SU-DHL-6 (cell line): Measurements from ENCODE around the gene MAGEC3.
"Not testable (repeated sequence)": the region's sequence is repeated elsewhere in the genome, so short reads cannot be mapped to it uniquely, and the experiment has no call there.

Experiments used
- H2AFZ ChIP-seq: fragments of 200-600 bp; sonication (generic); 2 replicates; pipeline ENCODE4 v1.6.1; 2014; ENCODE audit warnings: low read depth, mild to moderate bottlenecking, moderate library complexity, mixed read lengths, antibody characterized with exemption, low read length; ENCODE audit not compliant: severe bottlenecking
- H3F3A ChIP-seq: fragments of 200-600 bp; shearing (Covaris generic); 2 replicates; pipeline ENCODE4 v1.6.0; 2016; ENCODE audit warnings: antibody characterized with exemption, mild to moderate bottlenecking; ENCODE audit not compliant: insufficient read depth
- H3K27ac ChIP-seq: fragments of 200-600 bp; sonication (generic); 2 replicates; pipeline ENCODE4 v1.5.1; 2016; ENCODE audit warnings: low read depth, mild to moderate bottlenecking, low read length, moderate library complexity, mixed read lengths
- H3K27me3 ChIP-seq: fragments of 200-600 bp; sonication (generic), shearing (Covaris generic); 2 replicates; pipeline ENCODE4 v1.6.0; 2014; ENCODE audit warnings: mild to moderate bottlenecking, low read length
- H3K36me3 ChIP-seq: fragments of 200-600 bp; sonication (generic); 2 replicates; pipeline ENCODE4 v1.6.1; 2014; ENCODE audit warnings: mild to moderate bottlenecking, low read length, mixed read lengths
- H3K4me2 ChIP-seq: fragments of 300-600, 200-600 bp; shearing (Covaris generic), sonication (generic); 2 replicates; pipeline ENCODE4 v1.6.0; 2014; ENCODE audit warnings: low read length, low read depth, mild to moderate bottlenecking; ENCODE audit not compliant: poor library complexity, severe bottlenecking
- H3K4me3 ChIP-seq: fragments of 200-600 bp; sonication (generic); 2 replicates; pipeline ENCODE4 v1.5.1; 2014; ENCODE audit warnings: antibody characterized with exemption, low read length, mild to moderate bottlenecking, mixed read lengths; ENCODE audit not compliant: insufficient read depth, poor library complexity, severe bottlenecking
- H3K79me2 ChIP-seq: fragments of 200-600 bp; sonication (generic); 2 replicates; pipeline ENCODE4 v1.6.1; 2014; ENCODE audit warnings: mild to moderate bottlenecking, low read length, moderate library complexity; ENCODE audit not compliant: insufficient read depth
- H3K9ac ChIP-seq: fragments of 200-600 bp; sonication (generic); 2 replicates; pipeline ENCODE4 v1.7.0; 2014; ENCODE audit warnings: mild to moderate bottlenecking, low read length
- H3K9me2 ChIP-seq: fragments of 200-600 bp; sonication (generic); replicated peaks from 2 replicates; pipeline ENCODE4 v1.6.1; 2014; ENCODE audit warnings: low read length; ENCODE audit not compliant: insufficient read depth
- H3K9me3 ChIP-seq: fragments of 200-600 bp; sonication (generic); 2 replicates; pipeline ENCODE4 v1.6.1; 2014; ENCODE audit warnings: low read length, mixed read lengths; ENCODE audit not compliant: insufficient read depth
- H4K20me1 ChIP-seq: fragments of 200-600 bp; sonication (generic); 2 replicates; pipeline ENCODE4 v1.6.1; 2014; ENCODE audit warnings: low read depth, mild to moderate bottlenecking, antibody characterized with exemption, low read length, moderate library complexity, mixed read lengths
- EZH2phosphoT487 ChIP-seq: fragments of 200-600 bp; sonication (generic), shearing (Covaris generic); conservative IDR thresholded peaks from 2 replicates; pipeline ENCODE4 v1.6.1; 2018; ENCODE audit warnings: mild to moderate bottlenecking, antibody characterized with exemption, low read length, moderate library complexity, mixed read lengths
- TF ChIP-seq, protein P1 (sequence below): fragments of 200-600 bp; sonication (generic); IDR thresholded peaks from one replicate; pipeline ENCODE4 v1.5.1; 2017; ENCODE audit warnings: antibody characterized with exemption, mild to moderate bottlenecking, low read length, moderate library complexity; ENCODE audit not compliant: insufficient read depth, poor library complexity, severe bottlenecking

Gene MAGEC3

DNA sequence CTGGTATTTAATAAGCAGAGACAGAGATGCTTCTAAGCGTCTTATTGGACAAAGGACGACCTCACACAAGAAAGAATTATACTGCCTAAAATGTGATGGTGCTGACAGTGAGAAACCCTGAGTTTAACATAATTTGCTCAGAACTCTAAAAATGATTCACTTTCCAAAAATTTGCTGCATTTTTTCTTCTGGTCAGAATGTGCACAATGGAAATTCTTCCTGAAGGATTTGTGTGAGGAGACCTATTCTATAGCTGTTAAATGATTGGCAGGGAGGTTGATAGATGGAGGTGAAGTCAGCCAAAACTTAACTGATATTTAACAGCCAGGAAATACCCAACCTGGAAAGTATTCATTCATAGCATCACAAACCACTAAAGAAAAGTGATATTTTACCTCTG is 1.7 kb downstream of the MAGEC3 start:
- no peak overlapping the region for H3K4me3 ChIP-seq
- no peaks in the 10 kb centered on the region for H3K79me2 ChIP-seq
- H3K27me3 ChIP-seq = no peaks in the 10 kb centered on the region
- H3K27ac ChIP-seq = no peak overlapping the region
- H3K36me3 ChIP-seq = no peaks in the 10 kb centered on the region
- no peaks in the 10 kb centered on the region for H4K20me1 ChIP-seq
- TF ChIP-seq EZH2phosphoT487 = no peak
- TF ChIP-seq, protein P1, sequence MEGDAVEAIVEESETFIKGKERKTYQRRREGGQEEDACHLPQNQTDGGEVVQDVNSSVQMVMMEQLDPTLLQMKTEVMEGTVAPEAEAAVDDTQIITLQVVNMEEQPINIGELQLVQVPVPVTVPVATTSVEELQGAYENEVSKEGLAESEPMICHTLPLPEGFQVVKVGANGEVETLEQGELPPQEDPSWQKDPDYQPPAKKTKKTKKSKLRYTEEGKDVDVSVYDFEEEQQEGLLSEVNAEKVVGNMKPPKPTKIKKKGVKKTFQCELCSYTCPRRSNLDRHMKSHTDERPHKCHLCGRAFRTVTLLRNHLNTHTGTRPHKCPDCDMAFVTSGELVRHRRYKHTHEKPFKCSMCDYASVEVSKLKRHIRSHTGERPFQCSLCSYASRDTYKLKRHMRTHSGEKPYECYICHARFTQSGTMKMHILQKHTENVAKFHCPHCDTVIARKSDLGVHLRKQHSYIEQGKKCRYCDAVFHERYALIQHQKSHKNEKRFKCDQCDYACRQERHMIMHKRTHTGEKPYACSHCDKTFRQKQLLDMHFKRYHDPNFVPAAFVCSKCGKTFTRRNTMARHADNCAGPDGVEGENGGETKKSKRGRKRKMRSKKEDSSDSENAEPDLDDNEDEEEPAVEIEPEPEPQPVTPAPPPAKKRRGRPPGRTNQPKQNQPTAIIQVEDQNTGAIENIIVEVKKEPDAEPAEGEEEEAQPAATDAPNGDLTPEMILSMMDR = no peak
- no peak overlapping the region for H3K9ac ChIP-seq
- no peaks in the 10 kb centered on the region for H3K9me3 ChIP-seq
- H3K4me2 ChIP-seq = no peak overlapping the region
- H3K9me2 ChIP-seq = no peaks in the 10 kb centered on the region
- no peaks in the 10 kb centered on the region for H3F3A ChIP-seq
- H2AFZ ChIP-seq = no peak overlapping the region

GRCh38 chrX:141857479-141857878 is 19.4 kb downstream of the MAGEC3 start:
- H3K27ac ChIP-seq = no peak overlapping the region
- H3K9me3 ChIP-seq = no peaks in the 10 kb centered on the region
- no peaks in the 10 kb centered on the region for H3K36me3 ChIP-seq
- no peak overlapping the region for H3K4me2 ChIP-seq
- no peak overlapping the region for H3K4me3 ChIP-seq
- TF ChIP-seq, protein P1 = no peak
- TF ChIP-seq EZH2phosphoT487 = no peak
- no peaks in the 10 kb centered on the region for H3K27me3 ChIP-seq
- no peaks in the 10 kb centered on the region for H3K79me2 ChIP-seq
- H3K9ac ChIP-seq = no peak overlapping the region
- H3K9me2 ChIP-seq = no peaks in the 10 kb centered on the region
- H2AFZ ChIP-seq = no peak overlapping the region
- H4K20me1 ChIP-seq = no peaks in the 10 kb centered on the region
- no peaks in the 10 kb centered on the region for H3F3A ChIP-seq

- H3K79me2 ChIP-seq = no peaks in the 10 kb centered on the region
- H3K9me3 ChIP-seq = no peaks in the 10 kb centered on the region
- no peaks in the 10 kb centered on the region for H3F3A ChIP-seq
- no peak overlapping the region for H2AFZ ChIP-seq
- H3K36me3 ChIP-seq = no peaks in the 10 kb centered on the region
- no peaks in the 10 kb centered on the region for H3K9me2 ChIP-seq
- no peaks in the 10 kb centered on the region for H4K20me1 ChIP-seq
- no peak overlapping the region for H3K27ac ChIP-seq
- no peak overlapping the region for H3K9ac ChIP-seq
- no peak overlapping the region for H3K4me3 ChIP-seq
- no peaks in the 10 kb centered on the region for H3K27me3 ChIP-seq
- no peak for TF ChIP-seq EZH2phosphoT487
- TF ChIP-seq, protein P1 = no peak
- H3K4me2 ChIP-seq = no peak overlapping the region
Measured at GRCh38 chrX:141879616-141880015, 41.5 kb downstream of the MAGEC3 start.

DNA sequence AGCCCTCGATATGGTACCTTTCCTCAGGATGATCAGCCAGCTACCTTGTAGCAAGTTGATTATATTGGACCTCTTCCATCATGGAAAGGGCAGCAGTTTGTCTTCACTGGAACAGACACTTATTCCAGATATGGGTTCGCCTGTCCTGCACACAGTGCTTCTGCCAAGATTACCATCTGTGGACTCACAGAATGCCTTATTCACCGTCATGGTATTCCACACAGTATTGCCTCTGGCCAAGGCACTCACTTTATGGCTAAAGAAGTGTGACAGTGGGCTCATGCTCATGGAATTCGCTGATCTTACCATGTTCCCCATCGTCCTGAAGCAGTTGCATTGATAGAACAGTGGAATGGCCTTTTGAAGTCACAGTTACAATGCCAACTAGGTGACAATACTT is 50.7 kb downstream of the MAGEC3 start:
- not testable (repeated sequence) for H3K79me2 ChIP-seq, H3K9me3 ChIP-seq, H3F3A ChIP-seq, H2AFZ ChIP-seq, H3K27ac ChIP-seq, H3K9ac ChIP-seq, H4K20me1 ChIP-seq, H3K4me3 ChIP-seq, H3K9me2 ChIP-seq, H3K27me3 ChIP-seq, H3K4me2 ChIP-seq, H3K36me3 ChIP-seq
